WTC11 (cell line): ENCODE results near the gene CNDP2.

ENCODE experiments used
- CREB1 ChIP-seq: sonication (generic); formaldehyde crosslinking; IDR thresholded peaks from 2 replicates; pipeline ENCODE4 v1.8.0; 2023; ENCODE audit warnings: mild to moderate bottlenecking, missing genetic modification reagents
- CTCF ChIP-seq: fragments of 200-600 bp; IDR thresholded peaks from 2 replicates; pipeline ENCODE4 v1.8.0; 2022; ENCODE audit warnings: antibody characterized with exemption
- GTF2I ChIP-seq: fragments of 250-450 bp; sonication (Bioruptor Pico); conservative IDR thresholded peaks from 2 replicates; pipeline ENCODE4 v1.4.0; 2021; ENCODE audit warnings: mild to moderate bottlenecking
- TP53 ChIP-seq: sonication (generic); formaldehyde crosslinking; IDR thresholded peaks from 2 replicates; pipeline ENCODE4 v1.8.1; 2023; ENCODE audit warnings: mild to moderate bottlenecking, missing genetic modification reagents

- TF ChIP-seq CREB1 (CRISPR knock-in tag), result no peak
- no peak for TF ChIP-seq TP53
- TF ChIP-seq CTCF, result no peak
- no peak for TF ChIP-seq GTF2I (CRISPR knock-in tag)
Observed at GRCh38 chr18:74539289-74539688, 43.1 kb downstream of the CNDP2 start.
